ENCODE results near the gene NETO2.
A peak's percentile ranks its signal among the peaks of the same experiment; 100 is the strongest.

The NETO2 gene

GRCh38 chr16:47045023-47045422 lies 98.7 kb downstream of the NETO2 start:
- no peak for DNase-seq

GRCh38 chr16:47043970-47044684 lies 99.6 kb downstream of the NETO2 start:
- no peak for DNase-seq

- DNase-seq, result no peak
Observed at GRCh38 chr16:47043200-47043599, 100.5 kb downstream of the NETO2 start.

GRCh38 chr16:47037746-47038458 lies 105.8 kb downstream of the NETO2 start:
- DNase-seq, result peak; percentile 85

GRCh38 chr16:47037396-47037745 lies 106.4 kb downstream of the NETO2 start:
- no peak for DNase-seq

GRCh38 chr16:47036201-47036600 lies 107.5 kb downstream of the NETO2 start:
- no peak for DNase-seq

- DNase-seq, result no peak
Observed at GRCh38 chr16:47035436-47035835, 108.3 kb downstream of the NETO2 start.

GRCh38 chr16:47034455-47034854 lies 109.3 kb downstream of the NETO2 start:
- DNase-seq, result no peak

GRCh38 chr16:47033176-47033575 lies 110.6 kb downstream of the NETO2 start:
- no peak for DNase-seq

GRCh38 chr16:47029724-47030123 lies 114.0 kb downstream of the NETO2 start:
- DNase-seq, result no peak

- DNase-seq, result no peak
Observed at GRCh38 chr16:47028767-47029377, 114.9 kb downstream of the NETO2 start.

All from effector CD4-positive, alpha-beta T cell (primary cell).